ENCODE results near the gene PRPF18.

The PRPF18 gene

GRCh38 chr10:13621931-13622330 lies 35.2 kb downstream of the PRPF18 start:
- no peak for TF ChIP-seq CTCF (IDR thresholded peaks at IDR 0.05; ENCODE audit: low read depth, low read length)
- Histone ChIP-seq H3K4me3 (ENCODE audit: low read depth, low read length) (no peak overlapping the region), H3K4me1 (no peaks in the 10 kb centered on the region), H3K36me3 (no peaks in the 10 kb centered on the region; the same call in 1 of the 2 replicates), H3K9me3 (no peaks in the 10 kb centered on the region), H3K27me3 (no peaks in the 10 kb centered on the region)
- DNase-seq: no peak

DNA sequence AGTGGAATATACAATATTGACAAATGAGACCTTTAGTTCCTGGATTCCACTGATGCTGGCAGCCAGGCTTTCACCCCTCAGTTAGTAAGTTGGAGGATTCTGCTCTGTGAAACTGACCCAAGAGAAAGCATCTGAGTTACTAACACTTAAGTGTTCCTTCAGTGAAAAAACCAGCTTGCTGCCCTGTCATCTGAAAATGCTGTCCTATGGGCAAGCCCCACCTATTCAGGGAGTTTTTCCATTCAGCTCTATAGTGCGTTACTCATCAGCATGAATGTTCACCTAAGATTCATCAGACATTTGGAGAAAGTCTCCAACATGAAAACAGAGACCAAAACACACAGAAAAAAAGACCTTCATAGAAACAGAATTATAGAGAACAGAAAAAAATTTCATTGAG lies 37.9 kb downstream of the PRPF18 start:
- H3K36me3 ChIP-seq: no peaks in the 10 kb centered on the region
- H3K9me3 ChIP-seq: no peaks in the 10 kb centered on the region
- TF ChIP-seq CTCF (IDR thresholded peaks at IDR 0.05; ENCODE audit: low read depth, low read length): no peak
- H3K27me3 ChIP-seq: no peaks in the 10 kb centered on the region
- no peak for DNase-seq
- no peaks in the 10 kb centered on the region for H3K4me1 ChIP-seq
- no peak overlapping the region for H3K4me3 ChIP-seq (ENCODE audit: low read depth, low read length)

DNA sequence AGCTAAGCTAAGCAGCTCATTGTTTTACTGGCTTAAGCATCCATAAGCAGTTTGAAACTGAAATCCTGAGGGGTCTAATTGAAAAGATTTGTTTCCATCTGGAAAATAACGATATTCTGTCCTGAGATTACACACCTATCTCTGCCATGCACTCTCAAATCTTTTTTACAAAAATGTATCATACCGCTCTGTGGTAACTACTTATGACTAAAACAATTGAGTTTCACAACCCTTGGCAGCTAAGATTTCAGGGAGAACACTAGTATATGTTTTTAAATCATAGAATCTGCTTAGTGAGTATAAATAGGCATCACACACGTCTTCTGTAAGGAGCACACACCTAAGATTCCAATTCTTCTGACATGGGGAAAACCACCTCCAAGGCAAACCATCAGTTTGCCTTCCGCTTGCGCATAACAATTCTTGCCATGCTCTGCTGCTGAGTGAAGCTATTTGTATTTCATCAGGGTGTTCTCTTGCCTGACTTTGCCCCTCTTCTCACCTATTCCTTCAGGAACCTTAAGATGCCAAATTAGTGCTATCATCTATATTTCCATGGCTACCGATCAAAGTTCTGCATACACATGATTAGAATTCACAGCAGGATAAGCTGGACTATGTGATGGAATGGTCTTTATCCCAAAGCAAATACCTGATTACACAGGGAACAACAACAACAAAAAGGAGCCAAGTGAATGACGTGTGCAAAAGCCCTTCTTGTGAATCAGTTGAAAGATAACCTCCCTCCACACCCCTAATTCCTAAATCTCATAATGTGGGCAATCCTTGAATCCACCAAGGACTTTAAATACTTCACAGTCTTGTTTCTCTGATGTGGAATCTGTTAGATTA lies 40.9 kb downstream of the PRPF18 start:
- no peak for TF ChIP-seq CTCF (IDR thresholded peaks at IDR 0.05; ENCODE audit: low read depth, low read length)
- Histone ChIP-seq H3K9me3 (no peaks in the 10 kb centered on the region), H3K36me3 (no peaks in the 10 kb centered on the region; the same call in 1 of the 2 replicates), H3K27me3 (no peaks in the 10 kb centered on the region), H3K4me1 (no peaks in the 10 kb centered on the region), H3K4me3 (ENCODE audit: low read depth, low read length) (no peak overlapping the region)
- no peak for DNase-seq

GRCh38 chr10:13628661-13629060 lies 41.9 kb downstream of the PRPF18 start:
- Histone ChIP-seq H3K36me3 (no peaks in the 10 kb centered on the region; the same call in 1 of the 2 replicates), H3K27me3 (no peaks in the 10 kb centered on the region), H3K4me3 (ENCODE audit: low read depth, low read length) (no peak overlapping the region), H3K4me1 (peaks cover 3% of the 10 kb centered on the region), H3K9me3 (no peaks in the 10 kb centered on the region)
- TF ChIP-seq CTCF (IDR thresholded peaks at IDR 0.05; ENCODE audit: low read depth, low read length): no peak
- no peak for DNase-seq

GRCh38 chr10:13629116-13629515 lies 42.4 kb downstream of the PRPF18 start:
- H3K4me3 ChIP-seq (ENCODE audit: low read depth, low read length): no peak overlapping the region
- H3K36me3 ChIP-seq: no peaks in the 10 kb centered on the region; the same call in 1 of the 2 replicates
- DNase-seq: no peak
- no peaks in the 10 kb centered on the region for H3K27me3 ChIP-seq
- TF ChIP-seq CTCF (IDR thresholded peaks at IDR 0.05; ENCODE audit: low read depth, low read length): no peak
- H3K9me3 ChIP-seq: no peaks in the 10 kb centered on the region
- H3K4me1 ChIP-seq: peaks cover 3% of the 10 kb centered on the region

DNA sequence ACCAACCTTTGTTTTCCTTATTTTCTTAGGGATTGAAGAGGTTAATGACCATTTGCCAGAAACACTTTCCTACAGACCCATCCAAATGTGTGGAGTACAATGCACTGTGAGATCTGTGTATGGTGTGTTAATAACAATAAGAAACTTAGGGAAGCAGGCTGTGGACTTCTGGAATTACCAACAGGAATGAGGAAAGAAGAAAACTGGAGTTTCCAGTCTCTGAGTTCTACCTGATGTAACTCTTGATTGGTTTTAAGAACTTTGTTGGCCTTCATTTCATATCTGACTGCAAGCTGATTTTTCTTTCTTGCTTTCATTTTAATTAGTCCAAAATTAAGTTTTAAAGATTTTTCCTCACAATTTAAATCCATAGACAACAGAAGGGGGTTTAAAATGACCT lies 43.5 kb downstream of the PRPF18 start:
- DNase-seq: no peak
- peaks cover 3% of the 10 kb centered on the region for H3K4me1 ChIP-seq
- no peaks in the 10 kb centered on the region for H3K9me3 ChIP-seq
- no peaks in the 10 kb centered on the region; the same call in 1 of the 2 replicates for H3K36me3 ChIP-seq
- TF ChIP-seq CTCF (IDR thresholded peaks at IDR 0.05; ENCODE audit: low read depth, low read length): no peak
- H3K4me3 ChIP-seq (ENCODE audit: low read depth, low read length): no peak overlapping the region
- no peaks in the 10 kb centered on the region for H3K27me3 ChIP-seq
